Right atrium auricular region (tissue), 2 donors: ENCODE measurements around the gene TMEM132C. TPM values are rescaled to one million over a fixed set of nuclear protein-coding genes. Genes with fewer than 3 reads are reported as not detected.

Experiments used
- DNase-seq: peaks from one replicate; pipeline ENCODE4 v3.0.0-alpha.2; 2019; ENCODE audit warnings: low spot score
- H3K27ac ChIP-seq, 2 donors: fragments of 200-600 bp; sonication (generic); 1 replicate in 1 of 2; 2 replicates in 1 of 2; pipeline ENCODE4 v1.5.1; 2016 to 2019
- H3K27me3 ChIP-seq, 2 donors: fragments of 200-600 bp; sonication (generic); one replicate each; pipeline versions ENCODE4 v1.5.1 to v1.6.0; 2017 to 2019
- H3K36me3 ChIP-seq: fragments of 200-600 bp; sonication (generic); one replicate; pipeline ENCODE4 v1.5.1; 2016
- H3K4me1 ChIP-seq, 2 donors: fragments of 200-600 bp; sonication (generic); one replicate each; pipeline versions ENCODE4 v1.5.1 to v1.6.0; 2017 to 2019
- H3K4me3 ChIP-seq, 2 donors: fragments of 200-600 bp; sonication (generic); 1 replicate in 1 of 2; 2 replicates in 1 of 2; pipeline ENCODE4 v1.5.1; 2017 to 2019; ENCODE audit warnings: mild to moderate bottlenecking in 1 of 2, moderate library complexity in 1 of 2
- H3K9me3 ChIP-seq, 2 donors: fragments of 200-600 bp; sonication (generic); one replicate each; pipeline ENCODE4 v1.5.1; 2019
- total RNA-seq, 2 donors: library from RNA; depleted of rRNA; stranded (reverse); fragments of >200 nt; gene quantifications; one replicate each; pipeline ENCODE4 v1.1.0, GENCODE V29; 2016
- TF ChIP-seq, protein P1 (sequence below), 2 donors: fragments of 200-600 bp; sonication (generic); IDR thresholded peaks; one replicate each; pipeline ENCODE4 v1.5.1; 2019; ENCODE audit warnings: antibody characterized with exemption in 2 of 2

TMEM132C gene
- total RNA-seq, 2 donors from 2014 or later: 5.3 to 10.5 TPM

DNA sequence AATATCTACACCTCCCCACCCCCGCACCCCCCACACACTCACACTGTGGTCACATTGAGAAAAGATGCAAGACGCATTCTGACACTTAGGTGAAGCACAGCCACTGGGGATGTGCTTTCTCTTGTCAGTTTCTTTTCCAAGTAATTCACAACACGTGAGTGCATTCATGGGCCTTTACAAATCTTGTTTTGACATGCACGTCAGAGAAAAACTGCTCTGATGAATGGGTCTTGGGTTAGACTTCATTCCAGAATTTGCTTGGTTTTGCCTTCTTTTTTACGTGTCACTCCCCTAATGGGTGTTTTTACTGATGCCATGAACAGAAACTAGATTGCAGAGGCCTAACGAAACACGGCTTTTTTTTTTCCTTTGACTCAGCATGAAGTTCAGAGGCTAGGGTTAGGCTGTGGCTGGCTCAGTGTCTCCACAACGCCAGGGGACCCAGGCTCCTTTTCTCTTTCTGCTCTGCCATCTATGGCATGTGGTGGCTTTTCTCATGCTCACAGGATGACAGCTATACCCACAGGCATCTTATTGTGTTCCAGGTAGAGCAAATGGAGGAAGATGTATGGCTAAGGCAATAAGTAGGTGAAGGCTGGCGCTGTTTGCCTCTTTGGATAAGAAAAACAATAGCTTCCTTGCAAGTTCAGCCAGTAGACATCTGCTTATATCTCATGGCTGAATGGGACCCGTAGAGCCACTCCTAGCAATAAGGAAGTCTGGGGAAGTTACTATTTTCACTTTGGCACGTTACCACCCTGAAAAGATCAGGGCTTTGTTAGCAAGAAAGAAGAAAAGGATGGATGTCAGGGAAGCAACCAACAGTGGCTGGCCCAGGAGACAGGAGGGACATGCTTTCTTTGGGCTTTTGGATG, 303.5 kb downstream of the TMEM132C start:
- peaks cover 0 to 3% of the 10 kb centered on the region in 2 donors for H3K9me3 ChIP-seq
- H3K27ac ChIP-seq: no peak overlapping the region
- TF ChIP-seq, protein P1, sequence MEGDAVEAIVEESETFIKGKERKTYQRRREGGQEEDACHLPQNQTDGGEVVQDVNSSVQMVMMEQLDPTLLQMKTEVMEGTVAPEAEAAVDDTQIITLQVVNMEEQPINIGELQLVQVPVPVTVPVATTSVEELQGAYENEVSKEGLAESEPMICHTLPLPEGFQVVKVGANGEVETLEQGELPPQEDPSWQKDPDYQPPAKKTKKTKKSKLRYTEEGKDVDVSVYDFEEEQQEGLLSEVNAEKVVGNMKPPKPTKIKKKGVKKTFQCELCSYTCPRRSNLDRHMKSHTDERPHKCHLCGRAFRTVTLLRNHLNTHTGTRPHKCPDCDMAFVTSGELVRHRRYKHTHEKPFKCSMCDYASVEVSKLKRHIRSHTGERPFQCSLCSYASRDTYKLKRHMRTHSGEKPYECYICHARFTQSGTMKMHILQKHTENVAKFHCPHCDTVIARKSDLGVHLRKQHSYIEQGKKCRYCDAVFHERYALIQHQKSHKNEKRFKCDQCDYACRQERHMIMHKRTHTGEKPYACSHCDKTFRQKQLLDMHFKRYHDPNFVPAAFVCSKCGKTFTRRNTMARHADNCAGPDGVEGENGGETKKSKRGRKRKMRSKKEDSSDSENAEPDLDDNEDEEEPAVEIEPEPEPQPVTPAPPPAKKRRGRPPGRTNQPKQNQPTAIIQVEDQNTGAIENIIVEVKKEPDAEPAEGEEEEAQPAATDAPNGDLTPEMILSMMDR (IDR thresholded peaks at IDR 0.05): no peak
- no peaks in the 10 kb centered on the region for H3K36me3 ChIP-seq
- H3K27me3 ChIP-seq: no peaks in the 10 kb centered on the region
- no peaks in the 10 kb centered on the region for H3K4me1 ChIP-seq
- no peak overlapping the region for H3K4me3 ChIP-seq
- DNase-seq: no peak

DNA sequence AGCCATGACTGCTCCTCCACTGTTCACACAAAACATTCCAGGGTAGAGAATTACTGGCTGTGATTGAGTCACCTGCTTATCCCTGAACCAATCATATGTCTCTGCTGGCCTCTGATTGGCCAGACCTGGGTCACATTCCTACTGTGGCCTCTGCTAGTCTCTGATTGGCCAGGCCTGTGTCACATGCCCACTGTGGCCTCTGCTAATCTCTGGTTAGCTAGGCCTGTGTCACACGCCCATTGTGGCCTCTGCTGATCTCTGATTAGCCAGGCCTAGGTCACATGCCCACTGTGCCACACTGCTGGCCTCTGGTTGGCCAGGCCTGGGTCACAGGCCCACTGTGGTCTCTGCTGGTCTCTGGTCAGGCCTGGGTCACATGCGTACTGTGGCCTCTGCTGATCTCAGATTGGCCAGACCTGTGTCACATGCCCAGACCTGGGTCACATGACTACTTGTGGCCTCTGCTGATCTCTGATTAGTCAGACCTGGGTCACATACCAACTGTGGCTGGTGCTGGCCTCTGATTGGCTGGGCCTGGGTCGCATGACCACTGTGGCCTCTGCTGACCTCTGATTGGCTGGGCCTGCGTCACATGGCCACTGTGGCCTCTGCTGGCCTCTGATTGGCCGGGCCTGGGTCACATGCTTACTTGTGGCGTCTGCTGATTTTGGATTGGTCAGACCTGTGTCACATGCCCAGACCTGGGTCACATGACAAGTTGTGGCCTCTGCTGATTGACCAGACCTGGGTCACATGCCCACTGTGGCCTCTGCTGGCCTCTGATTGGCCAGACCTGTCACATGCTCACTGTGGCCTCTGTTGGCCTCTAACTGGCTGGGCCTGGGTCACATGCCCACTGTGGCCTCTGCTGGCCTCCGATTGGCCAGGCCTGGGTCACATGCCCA, 305.2 kb downstream of the TMEM132C start:
- H3K4me1 ChIP-seq: no peaks in the 10 kb centered on the region
- no peaks in the 10 kb centered on the region for H3K36me3 ChIP-seq
- TF ChIP-seq, protein P1 (IDR thresholded peaks at IDR 0.05): no peak
- no peak for DNase-seq
- H3K27ac ChIP-seq: no peak overlapping the region
- H3K4me3 ChIP-seq: no peak overlapping the region
- H3K9me3 ChIP-seq: peaks cover 0 to 3% of the 10 kb centered on the region in 2 donors
- no peaks in the 10 kb centered on the region for H3K27me3 ChIP-seq

DNA sequence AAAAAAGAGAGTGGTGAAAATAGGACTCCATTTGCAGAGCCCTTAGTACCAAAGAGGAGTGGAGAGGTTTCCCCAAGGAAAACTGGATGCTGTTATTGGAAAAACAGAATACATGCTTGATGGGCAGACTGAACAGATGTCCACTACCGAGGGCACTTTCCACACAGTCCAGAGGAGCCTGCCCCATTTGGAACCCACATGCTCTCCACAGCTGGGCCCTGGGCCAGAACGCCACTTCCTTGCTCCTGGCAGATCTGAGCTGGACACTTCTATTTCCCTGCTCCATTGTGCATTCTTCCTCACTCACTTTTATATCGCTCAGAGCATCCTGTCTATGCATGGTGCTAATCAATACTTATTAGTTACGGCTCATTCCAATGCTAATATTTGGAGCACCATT, 306.9 kb downstream of the TMEM132C start:
- DNase-seq: no peak
- no peak overlapping the region for H3K27ac ChIP-seq
- H3K4me3 ChIP-seq: no peak overlapping the region
- H3K27me3 ChIP-seq: no peaks in the 10 kb centered on the region
- H3K4me1 ChIP-seq: no peaks in the 10 kb centered on the region
- no peaks in the 10 kb centered on the region for H3K36me3 ChIP-seq
- H3K9me3 ChIP-seq: peaks cover 0 to 3% of the 10 kb centered on the region in 2 donors
- TF ChIP-seq, protein P1 (IDR thresholded peaks at IDR 0.05): no peak

DNA sequence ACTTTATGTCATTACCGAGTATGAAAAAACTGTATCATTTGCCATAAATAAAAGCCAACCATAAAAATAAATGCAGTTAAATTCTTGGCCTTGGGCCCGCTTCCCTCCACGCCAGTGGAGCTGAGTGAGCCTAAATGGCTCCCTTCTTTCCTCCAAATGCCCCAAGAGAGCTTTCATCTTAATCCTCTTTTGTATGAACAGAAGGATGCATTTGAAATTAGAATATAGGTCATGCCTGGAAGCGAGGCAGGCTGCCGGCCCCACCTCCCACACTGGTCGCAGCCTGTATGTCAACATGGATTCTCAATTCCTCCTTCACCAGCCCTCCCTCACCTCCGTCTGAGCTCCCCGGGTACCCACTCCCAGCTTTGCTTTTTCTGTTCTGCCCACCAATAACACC, 311.1 kb downstream of the TMEM132C start:
- TF ChIP-seq, protein P1 (IDR thresholded peaks at IDR 0.05): no peak
- no peak overlapping the region for H3K27ac ChIP-seq
- H3K36me3 ChIP-seq: no peaks in the 10 kb centered on the region
- no peaks in the 10 kb centered on the region for H3K9me3 ChIP-seq
- DNase-seq: no peak
- H3K4me1 ChIP-seq: no peaks in the 10 kb centered on the region
- H3K4me3 ChIP-seq: no peak overlapping the region
- H3K27me3 ChIP-seq: no peaks in the 10 kb centered on the region

DNA sequence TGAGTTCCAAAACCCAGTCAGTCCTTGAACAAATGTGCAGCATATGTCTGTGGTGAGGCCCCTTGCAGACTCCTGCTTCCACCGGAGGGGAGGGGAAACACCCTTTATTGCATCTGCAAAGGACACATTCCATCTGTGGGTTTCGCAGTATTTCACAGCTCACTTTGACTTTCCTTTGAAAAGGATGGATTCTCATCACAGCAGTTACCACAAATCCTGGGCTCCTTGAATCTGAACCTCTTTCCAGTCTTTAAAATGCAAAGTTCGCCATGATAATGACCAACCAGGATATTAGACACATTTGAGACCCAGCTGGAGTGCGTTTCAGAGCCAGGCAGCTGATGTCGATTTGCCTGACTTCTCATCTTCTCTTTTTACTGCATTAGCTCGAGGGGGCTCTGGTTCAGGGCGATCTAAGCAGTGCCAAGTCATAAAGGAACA, 314.4 kb downstream of the TMEM132C start:
- no peak overlapping the region for H3K27ac ChIP-seq
- H3K4me3 ChIP-seq: no peak overlapping the region
- TF ChIP-seq, protein P1 (IDR thresholded peaks at IDR 0.05): no peak
- no peaks in the 10 kb centered on the region for H3K36me3 ChIP-seq
- no peaks in the 10 kb centered on the region for H3K4me1 ChIP-seq
- no peaks in the 10 kb centered on the region for H3K9me3 ChIP-seq
- no peak for DNase-seq
- no peaks in the 10 kb centered on the region for H3K27me3 ChIP-seq
